WERI-Rb-1 (cell line): ENCODE results near the gene CSNK1G2.

Experiments used
- DNase-seq: peaks from one replicate; pipeline ENCODE4 v3.0.0-alpha.2; 2020
- H3K27ac ChIP-seq: fragments of 250-450 bp; sonication (Bioruptor Pico); 2 replicates; pipeline ENCODE4 v1.5.1; 2020; ENCODE audit warnings: mild to moderate bottlenecking, moderate library complexity
- H3K27me3 ChIP-seq: fragments of 250-450 bp; sonication (Bioruptor Pico); 2 replicates; pipeline ENCODE4 v1.5.1; 2021; ENCODE audit warnings: mild to moderate bottlenecking, low read depth, moderate library complexity; ENCODE audit not compliant: insufficient read depth, severe bottlenecking
- H3K36me3 ChIP-seq: fragments of 250-450 bp; sonication (Bioruptor Pico); 2 replicates; pipeline ENCODE4 v1.5.1; 2020; ENCODE audit warnings: mild to moderate bottlenecking, moderate library complexity
- H3K4me3 ChIP-seq: 2 replicates; pipeline ENCODE4 v1.5.1; 2011; ENCODE audit warnings: low read depth, mild to moderate bottlenecking, control low read depth, low read length
- H3K9me3 ChIP-seq: fragments of 250-450 bp; sonication (Bioruptor Pico); 2 replicates; pipeline ENCODE4 v1.5.1; 2021; ENCODE audit warnings: mild to moderate bottlenecking, moderate library complexity; ENCODE audit not compliant: severe bottlenecking
- CTCF ChIP-seq: IDR thresholded peaks from 2 replicates; pipeline ENCODE4 v1.5.1; 2011; ENCODE audit warnings: low read depth, mild to moderate bottlenecking, control low read depth, inconsistent platforms, low read length

CSNK1G2 gene

GRCh38 chr19:1968279-1969175 is 27.6 kb downstream of the CSNK1G2 start:
- H3K27me3 ChIP-seq = no peaks in the 10 kb centered on the region
- no peaks in the 10 kb centered on the region for H3K9me3 ChIP-seq
- no peak overlapping the region for H3K4me3 ChIP-seq
- DNase-seq = no peak
- H3K27ac ChIP-seq = no peak overlapping the region
- peaks cover 36% of the 10 kb centered on the region for H3K36me3 ChIP-seq
- no peak for TF ChIP-seq CTCF

GRCh38 chr19:1969176-1970002 is 28.4 kb downstream of the CSNK1G2 start:
- Histone ChIP-seq H3K36me3 (peaks cover 37% of the 10 kb centered on the region), H3K4me3 (no peak overlapping the region), H3K27me3 (no peaks in the 10 kb centered on the region), H3K9me3 (no peaks in the 10 kb centered on the region), H3K27ac (no peak overlapping the region)
- no peak for DNase-seq
- no peak for TF ChIP-seq CTCF

GRCh38 chr19:1970003-1970805 is 29.2 kb downstream of the CSNK1G2 start:
- TF ChIP-seq CTCF = no peak

GRCh38 chr19:1970806-1971502 is 30.0 kb downstream of the CSNK1G2 start:
- no peak for DNase-seq
- Histone ChIP-seq H3K36me3 (peaks cover 46% of the 10 kb centered on the region), H3K9me3 (no peaks in the 10 kb centered on the region)

More at GRCh38 chr19:1970003-1970805, 29.2 kb downstream of the CSNK1G2 start:
- Histone ChIP-seq H3K27me3 (no peaks in the 10 kb centered on the region), H3K36me3 (peaks cover 38% of the 10 kb centered on the region), H3K9me3 (no peaks in the 10 kb centered on the region), H3K27ac (no peak overlapping the region), H3K4me3 (no peak overlapping the region)
- DNase-seq = no peak

More at GRCh38 chr19:1970806-1971502, 30.0 kb downstream of the CSNK1G2 start:
- Histone ChIP-seq H3K27me3 (no peaks in the 10 kb centered on the region), H3K27ac (no peak overlapping the region), H3K4me3 (no peak overlapping the region)
- no peak for TF ChIP-seq CTCF
